Activated B cell treated with CpG ODN at 0.5 μM for 24 hours (primary cell): ENCODE results near the gene RMND5B. TPM values are rescaled to one million over a fixed set of nuclear protein-coding genes. Genes with fewer than 3 reads are reported as not detected.

Experiments
- ATAC-seq: fragments of 200-7000 bp; cut with Tn5 transposase; one replicate; pipeline ENCODE4 v1.10.0; 2021; ENCODE audit warnings: low read depth, mild to moderate bottlenecking, moderate library complexity
- CTCF ChIA-PET: fragments of 350-600 bp; sonication (Branson Sonifier 250); formaldehyde crosslinking; loops from one replicate; lab custom pipeline; 2021; ENCODE audit warnings: antibody characterized with exemption; lab: Charles Lee
- POLR2A ChIA-PET: fragments of 350-600 bp; sonication (Branson Sonifier 250); formaldehyde crosslinking; loops from one replicate; lab custom pipeline; 2021; ENCODE audit warnings: antibody characterized with exemption; lab: Charles Lee
- DNase-seq: peaks from one replicate; pipeline ENCODE4 v3.0.0; 2022
- H3K27ac Mint-ChIP-seq: one replicate; pipeline ENCODE4 v1.8.0; 2020; ENCODE audit warnings: mixed read lengths
- H3K27me3 Mint-ChIP-seq: one replicate; pipeline ENCODE4 v1.8.0; 2021; ENCODE audit warnings: mixed read lengths
- H3K36me3 Mint-ChIP-seq: one replicate; pipeline ENCODE4 v1.8.0; 2021; ENCODE audit warnings: low read depth, mixed read lengths
- H3K4me1 Mint-ChIP-seq: one replicate; pipeline ENCODE4 v1.8.0; 2021; ENCODE audit warnings: mixed read lengths
- H3K4me3 Mint-ChIP-seq: one replicate; pipeline ENCODE4 v1.8.0; 2020; ENCODE audit warnings: mild to moderate bottlenecking, mixed read lengths
- H3K9me3 Mint-ChIP-seq: one replicate; pipeline ENCODE4 v1.8.0; 2020; ENCODE audit warnings: mixed read lengths
- CTCF ChIP-seq: fragments of 200-600 bp; IDR thresholded peaks from one replicate; pipeline ENCODE4 v1.8.0; 2022; ENCODE audit warnings: antibody characterized with exemption, mild to moderate bottlenecking
- intact Hi-C: fragments of 100-400 bp; cut with micrococcal nuclease; formaldehyde crosslinking; loops from one replicate; pipeline ENCODE4 v1.15.1; 2024
- total RNA-seq: library from RNA; stranded (reverse); gene quantifications from 2 replicates; pipeline ENCODE4 v1.2.3, GENCODE V29; 2022

Gene RMND5B, protein sequence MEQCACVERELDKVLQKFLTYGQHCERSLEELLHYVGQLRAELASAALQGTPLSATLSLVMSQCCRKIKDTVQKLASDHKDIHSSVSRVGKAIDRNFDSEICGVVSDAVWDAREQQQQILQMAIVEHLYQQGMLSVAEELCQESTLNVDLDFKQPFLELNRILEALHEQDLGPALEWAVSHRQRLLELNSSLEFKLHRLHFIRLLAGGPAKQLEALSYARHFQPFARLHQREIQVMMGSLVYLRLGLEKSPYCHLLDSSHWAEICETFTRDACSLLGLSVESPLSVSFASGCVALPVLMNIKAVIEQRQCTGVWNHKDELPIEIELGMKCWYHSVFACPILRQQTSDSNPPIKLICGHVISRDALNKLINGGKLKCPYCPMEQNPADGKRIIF
- 42.4 and 57.2 TPM in 2 replicates for total RNA-seq

- ChIA-PET POLR2A (interaction anchor here (1.1 to 3.8 kb wide), 6 partner anchors 9 to 73 kb away, joined by 3 to 28 read pairs (median 12); partner anchors contain the start of genes HNRNPAB and N4BP3), CTCF (interaction anchor here (2.0 to 3.0 kb wide), 2 partner anchors 10 to 55 kb away, joined by 10 to 12 read pairs; no protein-coding TSS in a partner anchor)
- DNase-seq, result peak; percentile 86
- Mint-ChIP-seq H3K9me3 (no peaks in the 10 kb centered on the region), H3K27me3 (no peaks in the 10 kb centered on the region), H3K4me1 (peaks cover 21% of the 10 kb centered on the region), H3K4me3 (peak within 1 kb of the TSS; percentile 85), H3K36me3 (peaks cover 26% of the 10 kb centered on the region), H3K27ac (peak within 1 kb of the TSS; percentile 74)
- no peak for TF ChIP-seq CTCF
- ATAC-seq, result peak; percentile 89
- intact Hi-C loops, result loop anchor here (1.0 to 5.0 kb wide), 4 partner anchors 10 to 1491 kb away; partner anchors contain the start of genes HNRNPH1, N4BP3 and NHP2
Measured at GRCh38 chr5:178130576-178131445, at the start of gene RMND5B. Gene RMND5B (plus strand): TSS chr5:178131014. CDS start chr5:178138120, 7,106 bp downstream.

GRCh38 chr5:178081571-178082243, 49.1 kb upstream of the RMND5B start:
- TF ChIP-seq CTCF, result no peak
- Mint-ChIP-seq H3K4me1 (peaks cover 2% of the 10 kb centered on the region), H3K9me3 (no peaks in the 10 kb centered on the region), H3K27me3 (peaks cover 9% of the 10 kb centered on the region), H3K27ac (no peak overlapping the region), H3K36me3 (no peaks in the 10 kb centered on the region), H3K4me3 (no peak overlapping the region)
- DNase-seq (no peak), ATAC-seq (no peak)
- POLR2A ChIA-PET, result interaction anchor here (0.6 kb wide), 1 partner anchor 76 kb away, joined by 3 read pairs; no protein-coding TSS in a partner anchor
- CTCF ChIA-PET, result no interaction called here
- intact Hi-C loops, result no loop called here

GRCh38 chr5:178083922-178084321, 46.9 kb upstream of the RMND5B start:
- intact Hi-C loops, result no loop called here
- ATAC-seq, result no peak
- H3K9me3 Mint-ChIP-seq, result no peaks in the 10 kb centered on the region
- ChIA-PET POLR2A (no interaction called here), CTCF (no interaction called here)
- H3K36me3 Mint-ChIP-seq, result no peaks in the 10 kb centered on the region
- DNase-seq, result no peak
- H3K4me3 Mint-ChIP-seq, result no peak overlapping the region
- no peak for TF ChIP-seq CTCF
- H3K27me3 Mint-ChIP-seq, result peaks cover 11% of the 10 kb centered on the region
- no peak overlapping the region for H3K27ac Mint-ChIP-seq
- H3K4me1 Mint-ChIP-seq, result peaks cover 2% of the 10 kb centered on the region

GRCh38 chr5:178085316-178085715, 45.5 kb upstream of the RMND5B start:
- DNase-seq (no peak), ATAC-seq (no peak)
- no peak overlapping the region for H3K27ac Mint-ChIP-seq
- H3K4me3 Mint-ChIP-seq, result no peak overlapping the region
- ChIA-PET POLR2A (no interaction called here), CTCF (no interaction called here)
- intact Hi-C loops, result no loop called here
- peaks cover 11% of the 10 kb centered on the region for H3K27me3 Mint-ChIP-seq
- no peaks in the 10 kb centered on the region for H3K36me3 Mint-ChIP-seq
- no peaks in the 10 kb centered on the region for H3K9me3 Mint-ChIP-seq
- H3K4me1 Mint-ChIP-seq, result peaks cover 2% of the 10 kb centered on the region
- no peak for TF ChIP-seq CTCF
